ENCODE measurements around the gene LRRC4C.

DNA sequence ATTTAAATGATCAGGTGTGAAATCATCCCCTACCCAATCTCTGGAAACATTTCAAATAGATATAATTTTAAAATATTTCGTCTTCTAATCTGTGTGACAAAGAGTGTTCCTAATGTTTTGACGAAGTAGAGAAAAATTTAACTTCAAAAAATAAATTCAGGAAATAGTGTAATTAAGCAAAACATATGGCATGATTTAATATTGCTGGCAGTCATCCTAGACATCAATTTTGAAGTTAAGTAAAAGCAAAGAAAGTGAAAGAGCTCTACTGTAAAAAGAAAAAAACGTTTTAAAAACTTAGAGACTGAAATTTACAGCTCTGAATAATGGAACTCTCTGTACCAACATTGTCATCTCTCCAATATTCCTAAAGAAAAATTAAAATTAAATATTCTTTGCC, 1062.3 kb downstream of the LRRC4C start:
- no peak for TF ChIP-seq EZH2 (IDR thresholded peaks at IDR 0.05; ENCODE audit: low read length, missing control alignments)
- TF ChIP-seq, protein P1, sequence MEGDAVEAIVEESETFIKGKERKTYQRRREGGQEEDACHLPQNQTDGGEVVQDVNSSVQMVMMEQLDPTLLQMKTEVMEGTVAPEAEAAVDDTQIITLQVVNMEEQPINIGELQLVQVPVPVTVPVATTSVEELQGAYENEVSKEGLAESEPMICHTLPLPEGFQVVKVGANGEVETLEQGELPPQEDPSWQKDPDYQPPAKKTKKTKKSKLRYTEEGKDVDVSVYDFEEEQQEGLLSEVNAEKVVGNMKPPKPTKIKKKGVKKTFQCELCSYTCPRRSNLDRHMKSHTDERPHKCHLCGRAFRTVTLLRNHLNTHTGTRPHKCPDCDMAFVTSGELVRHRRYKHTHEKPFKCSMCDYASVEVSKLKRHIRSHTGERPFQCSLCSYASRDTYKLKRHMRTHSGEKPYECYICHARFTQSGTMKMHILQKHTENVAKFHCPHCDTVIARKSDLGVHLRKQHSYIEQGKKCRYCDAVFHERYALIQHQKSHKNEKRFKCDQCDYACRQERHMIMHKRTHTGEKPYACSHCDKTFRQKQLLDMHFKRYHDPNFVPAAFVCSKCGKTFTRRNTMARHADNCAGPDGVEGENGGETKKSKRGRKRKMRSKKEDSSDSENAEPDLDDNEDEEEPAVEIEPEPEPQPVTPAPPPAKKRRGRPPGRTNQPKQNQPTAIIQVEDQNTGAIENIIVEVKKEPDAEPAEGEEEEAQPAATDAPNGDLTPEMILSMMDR (conservative IDR thresholded peaks at IDR 0.05 in 1 of 2, IDR thresholded peaks at IDR 0.05 in 1 of 2; ENCODE audit: low read depth in 1 of 2, low read length in 2 of 2): no peak

Data from fibroblast of lung (primary cell).